ENCODE data around the gene TMEM238. TPM values are rescaled to one million over a fixed set of nuclear protein-coding genes. Genes with fewer than 3 reads are reported as not detected.

The TMEM238 gene, protein sequence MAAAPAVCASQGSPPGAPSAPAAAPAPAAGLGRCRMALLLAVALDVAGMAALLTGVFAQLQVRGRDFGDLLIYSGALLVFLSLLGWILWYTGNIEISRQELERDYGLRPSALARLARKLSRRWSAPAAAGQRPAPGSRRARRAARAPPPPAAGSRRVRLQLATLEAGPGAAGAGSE
- 1 to 10 TPM in 2 of 6 experiments, under 1 TPM in 4; 0.26 to 2.4 (median 0.64) TPM for total RNA-seq (2021; fragmentation: NEBNext Ultra II Directional; extraction: Animal tissue kit (Norgen Biotek cat#: 25700))
- long read RNA-seq, result 0 reads

DNA sequence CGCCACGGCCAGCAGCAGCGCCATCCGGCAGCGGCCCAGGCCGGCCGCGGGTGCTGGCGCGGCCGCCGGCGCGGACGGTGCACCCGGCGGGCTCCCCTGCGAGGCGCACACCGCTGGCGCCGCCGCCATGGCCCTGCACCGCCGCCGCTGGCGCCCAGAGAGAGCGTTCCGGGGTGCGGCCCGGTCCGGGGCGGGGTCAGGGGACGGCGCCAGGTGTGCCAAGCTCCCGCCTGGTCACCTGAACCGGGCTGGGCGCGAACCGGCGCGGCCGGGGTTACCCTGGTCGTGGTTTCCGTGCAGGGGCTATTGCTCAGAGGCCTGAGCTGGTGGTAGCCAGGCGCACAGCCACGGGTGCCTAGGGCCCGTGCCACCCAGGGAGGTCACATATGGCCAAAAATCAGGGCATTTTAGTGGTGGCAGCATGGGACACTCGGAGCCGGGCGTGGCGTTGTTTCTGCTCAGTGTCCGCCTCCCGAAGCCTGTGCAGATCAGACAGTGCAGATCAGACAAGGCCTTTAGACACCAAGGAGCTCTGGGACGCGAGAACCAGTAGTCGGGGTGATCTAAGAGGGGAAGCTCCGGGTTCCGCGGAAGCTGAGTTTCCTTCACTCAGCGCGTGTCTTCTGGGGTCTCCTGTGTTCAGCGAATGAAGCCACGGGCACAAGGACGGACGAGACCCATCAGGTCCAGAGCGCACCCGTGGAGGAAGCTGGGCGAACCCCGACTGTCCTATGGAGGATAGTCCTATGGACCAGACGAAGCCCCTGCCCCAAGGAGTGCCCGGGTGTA is at the start of gene TMEM238:
Gene TMEM238, minus strand, starts transcription at position 162 of the 789 bp plus-strand sequence. Its CDS starts 33 bp downstream, at position 129.
- peaks cover 25% of the 10 kb centered on the region for H3K4me1 Mint-ChIP-seq (ENCODE audit: low read depth)
- peaks cover 7% of the 10 kb centered on the region for H3K9me3 Mint-ChIP-seq
- peak within 1 kb of the TSS; percentile 95 for H3K27ac Mint-ChIP-seq
- peak within 1 kb of the TSS; percentile 99 for H3K4me3 Mint-ChIP-seq
- DNase-seq, result no peak
- peaks cover 29% of the 10 kb centered on the region for H3K36me3 Mint-ChIP-seq (ENCODE audit: low read depth)
- H3K27me3 Mint-ChIP-seq (ENCODE audit: insufficient read depth), result peaks cover 8% of the 10 kb centered on the region
- TF ChIP-seq, protein P1, sequence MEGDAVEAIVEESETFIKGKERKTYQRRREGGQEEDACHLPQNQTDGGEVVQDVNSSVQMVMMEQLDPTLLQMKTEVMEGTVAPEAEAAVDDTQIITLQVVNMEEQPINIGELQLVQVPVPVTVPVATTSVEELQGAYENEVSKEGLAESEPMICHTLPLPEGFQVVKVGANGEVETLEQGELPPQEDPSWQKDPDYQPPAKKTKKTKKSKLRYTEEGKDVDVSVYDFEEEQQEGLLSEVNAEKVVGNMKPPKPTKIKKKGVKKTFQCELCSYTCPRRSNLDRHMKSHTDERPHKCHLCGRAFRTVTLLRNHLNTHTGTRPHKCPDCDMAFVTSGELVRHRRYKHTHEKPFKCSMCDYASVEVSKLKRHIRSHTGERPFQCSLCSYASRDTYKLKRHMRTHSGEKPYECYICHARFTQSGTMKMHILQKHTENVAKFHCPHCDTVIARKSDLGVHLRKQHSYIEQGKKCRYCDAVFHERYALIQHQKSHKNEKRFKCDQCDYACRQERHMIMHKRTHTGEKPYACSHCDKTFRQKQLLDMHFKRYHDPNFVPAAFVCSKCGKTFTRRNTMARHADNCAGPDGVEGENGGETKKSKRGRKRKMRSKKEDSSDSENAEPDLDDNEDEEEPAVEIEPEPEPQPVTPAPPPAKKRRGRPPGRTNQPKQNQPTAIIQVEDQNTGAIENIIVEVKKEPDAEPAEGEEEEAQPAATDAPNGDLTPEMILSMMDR (IDR thresholded peaks at IDR 0.05), result no peak; the same call in 1 of the 2 replicates

DNA sequence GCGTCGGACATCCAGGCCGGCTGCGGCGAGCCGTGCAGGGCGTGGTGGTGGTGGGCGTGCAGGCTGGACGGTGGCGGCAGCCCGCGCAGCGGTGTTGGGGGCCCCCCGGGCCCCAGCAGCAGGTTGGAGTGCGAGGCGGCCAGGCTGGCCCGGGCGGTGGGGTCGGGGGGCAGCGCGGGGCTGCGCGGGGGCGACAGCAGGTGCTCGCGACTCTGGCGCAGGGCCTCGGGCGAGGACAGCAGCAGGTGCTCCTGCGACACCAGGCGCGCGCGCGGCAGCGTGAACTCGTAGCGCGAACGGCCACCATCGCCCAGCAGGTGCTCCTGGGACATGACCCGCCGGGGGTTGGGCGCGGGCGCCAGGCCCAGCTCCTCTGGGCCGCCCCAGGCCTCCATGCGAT is 49.2 kb upstream of the TMEM238 start:
- TF ChIP-seq, protein P1 (IDR thresholded peaks at IDR 0.05), result no peak
- no peak for DNase-seq

DNA sequence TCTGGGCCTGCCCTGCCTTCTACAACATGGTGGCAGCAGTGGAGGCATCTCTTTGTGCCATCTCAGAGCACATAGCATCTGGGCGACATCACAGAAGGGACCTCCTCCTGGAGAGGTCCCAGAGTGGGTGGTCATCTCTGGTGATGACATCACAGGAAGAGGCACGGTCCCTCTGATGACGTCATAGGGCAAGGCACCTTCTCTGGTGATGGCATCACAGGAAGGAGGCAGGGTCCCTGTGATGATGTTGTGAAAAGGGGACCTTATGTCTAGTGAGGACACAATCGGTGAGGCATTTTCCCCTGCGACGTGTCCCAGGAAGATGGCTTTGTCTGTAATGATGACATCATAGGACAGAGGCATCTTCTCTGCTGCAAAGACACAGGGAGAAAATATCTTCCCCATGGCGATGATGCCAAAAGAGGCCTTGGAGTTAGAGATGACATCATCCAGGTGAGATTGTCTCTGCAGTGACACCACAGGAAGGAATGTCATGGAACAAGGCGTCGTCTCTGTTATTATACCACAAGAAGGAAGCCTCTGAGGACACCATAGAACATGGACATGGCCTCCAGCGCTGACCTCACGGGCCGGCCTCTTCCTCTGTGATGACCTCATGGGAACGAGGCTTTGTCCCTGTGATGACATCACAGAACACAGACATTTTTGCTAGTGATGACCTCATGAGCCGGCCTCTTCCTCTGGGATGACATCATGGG is 48.3 kb upstream of the TMEM238 start:
- no peaks in the 10 kb centered on the region for H3K4me1 Mint-ChIP-seq (ENCODE audit: low read depth)
- peak; percentile 7 for DNase-seq
- no peak overlapping the region for H3K4me3 Mint-ChIP-seq
- H3K27ac Mint-ChIP-seq, result no peak overlapping the region
- peaks cover 6% of the 10 kb centered on the region; the same call in 1 of the 2 replicates for H3K9me3 Mint-ChIP-seq
- H3K36me3 Mint-ChIP-seq (ENCODE audit: low read depth), result no peaks in the 10 kb centered on the region
- TF ChIP-seq, protein P1 (IDR thresholded peaks at IDR 0.05), result no peak
- peaks cover 16% of the 10 kb centered on the region for H3K27me3 Mint-ChIP-seq (ENCODE audit: insufficient read depth)

More for the DNA sequence above, 49.2 kb upstream of the TMEM238 start:
- Mint-ChIP-seq H3K4me3 (no peak overlapping the region), H3K9me3 (peaks cover 6% of the 10 kb centered on the region; the same call in 1 of the 2 replicates), H3K36me3 (ENCODE audit: low read depth) (no peaks in the 10 kb centered on the region), H3K27ac (no peak overlapping the region), H3K4me1 (ENCODE audit: low read depth) (no peaks in the 10 kb centered on the region), H3K27me3 (ENCODE audit: insufficient read depth) (peaks cover 10% of the 10 kb centered on the region)

DNA sequence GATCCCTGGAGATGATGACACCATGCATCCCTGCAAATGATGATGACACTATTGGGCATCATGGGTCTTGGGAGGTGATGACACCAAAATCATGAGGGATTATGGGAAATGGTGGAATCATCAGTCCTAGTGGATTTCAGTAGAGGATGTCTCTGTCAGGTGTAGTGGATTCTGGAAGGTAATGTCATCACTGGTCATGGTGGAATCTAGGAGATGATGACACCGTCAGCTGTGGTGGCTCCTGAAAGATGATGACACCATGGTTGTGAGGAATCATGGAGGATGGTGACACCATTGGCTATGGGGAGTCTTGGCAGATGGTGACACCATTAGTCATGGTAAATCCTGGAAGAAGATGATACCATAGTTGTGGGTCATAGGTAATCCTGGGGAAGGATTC is 47.1 kb upstream of the TMEM238 start:
- H3K36me3 Mint-ChIP-seq (ENCODE audit: low read depth), result no peaks in the 10 kb centered on the region
- peaks cover 19% of the 10 kb centered on the region for H3K27me3 Mint-ChIP-seq (ENCODE audit: insufficient read depth)
- DNase-seq, result no peak
- TF ChIP-seq, protein P1 (IDR thresholded peaks at IDR 0.05), result no peak
- H3K9me3 Mint-ChIP-seq, result peaks cover 6% of the 10 kb centered on the region; the same call in 1 of the 2 replicates
- no peaks in the 10 kb centered on the region for H3K4me1 Mint-ChIP-seq (ENCODE audit: low read depth)
- H3K27ac Mint-ChIP-seq, result no peak overlapping the region
- H3K4me3 Mint-ChIP-seq, result no peak overlapping the region

DNA sequence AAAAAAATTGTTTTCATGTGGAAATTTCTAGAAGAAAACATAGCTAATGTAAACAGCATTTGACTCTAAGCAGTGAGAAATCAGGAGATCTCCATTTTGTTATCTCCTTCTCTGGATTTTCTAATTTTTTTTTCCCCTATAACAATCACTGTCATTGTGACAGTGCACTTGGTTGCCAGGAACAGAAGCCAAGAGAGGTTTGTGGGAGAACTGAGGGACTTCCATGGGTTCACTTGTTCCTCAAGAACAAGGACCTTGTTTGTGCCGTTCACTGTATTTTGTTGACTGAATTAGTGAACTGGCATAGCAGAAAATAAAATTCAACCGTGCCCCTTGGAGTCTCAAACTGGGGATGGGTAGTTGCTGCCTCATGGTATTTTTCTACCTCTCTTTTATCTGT is 42.0 kb upstream of the TMEM238 start:
- no peak for DNase-seq
- Mint-ChIP-seq H3K9me3 (no peaks in the 10 kb centered on the region), H3K4me3 (no peak overlapping the region), H3K27me3 (ENCODE audit: insufficient read depth) (peaks cover 40% of the 10 kb centered on the region), H3K36me3 (ENCODE audit: low read depth) (no peaks in the 10 kb centered on the region), H3K27ac (no peak overlapping the region), H3K4me1 (ENCODE audit: low read depth) (no peaks in the 10 kb centered on the region)
- TF ChIP-seq, protein P1 (IDR thresholded peaks at IDR 0.05), result no peak

Measured in HFFc6 (cell line).